Karpas-422 (cell line): ENCODE results near the gene SSMEM1. TPM values are rescaled to one million over a fixed set of nuclear protein-coding genes. Genes with fewer than 3 reads are reported as not detected.

Experiments
- total RNA-seq: library from RNA; depleted of rRNA; stranded (reverse); fragments of >200 nt; shearing (Covaris generic); gene quantifications from 2 replicates; pipeline ENCODE4 v1.2.3, GENCODE V29; 2014; ENCODE audit warnings: low replicate concordance; rRNA removed

The SSMEM1 gene
- total RNA-seq, 1 experiment from 2014 or later, result not detected

Other genes with a start within 250 kb of the SSMEM1 start
- 12.7 and 26.4 TPM in 2 replicates for gene ZC3HC1, start 156.5 kb upstream of the SSMEM1 start, total RNA-seq
- gene KLHDC10, start 137.3 kb upstream of the SSMEM1 start, total RNA-seq, result 13.1 and 14.1 TPM in 2 replicates
- 20.9 and 68.9 TPM in 2 replicates for gene TMEM209, start 2.5 kb upstream of the SSMEM1 start, total RNA-seq
- not detected in 2 replicates for gene CPA2, start 59.0 kb downstream of the SSMEM1 start, total RNA-seq
- gene CPA4, start 85.3 kb downstream of the SSMEM1 start, total RNA-seq, result not detected in 2 replicates
- not detected in 2 replicates for gene CPA5, start 137.0 kb downstream of the SSMEM1 start, total RNA-seq
- gene CPA1, start 172.6 kb downstream of the SSMEM1 start, total RNA-seq, result not detected in 2 replicates
- 3.9 and 7.3 TPM in 2 replicates for gene CEP41, start 233.2 kb downstream of the SSMEM1 start, total RNA-seq